ENCODE results near the gene RAP1GDS1. TPM values are rescaled to one million over a fixed set of nuclear protein-coding genes. Genes with fewer than 3 reads are reported as not detected.
"Not testable (repeated sequence)": the region's sequence is repeated elsewhere in the genome, so short reads cannot be mapped to it uniquely, and the experiment has no call there.

RAP1GDS1 gene
- total RNA-seq, 1 experiment from 2014 or later = 31.1 TPM

DNA sequence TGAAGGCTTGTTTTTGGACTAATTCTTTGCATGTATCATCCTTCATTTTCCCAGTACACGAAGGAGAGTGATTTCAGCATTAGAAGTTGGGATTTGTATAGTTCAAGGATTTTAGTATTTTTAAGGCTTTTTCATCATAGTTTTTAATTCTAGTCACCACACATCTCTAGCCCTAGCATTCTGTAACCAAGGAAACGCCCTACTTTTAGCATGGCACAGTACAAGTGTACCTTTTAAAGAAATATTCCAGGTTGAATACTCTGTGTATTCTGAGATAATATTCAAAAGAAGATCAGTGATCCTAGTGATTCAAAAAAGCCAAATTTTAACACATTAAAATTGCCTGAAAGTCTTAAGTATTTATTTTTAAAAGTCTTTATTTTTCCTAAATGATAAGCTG lies 150.5 kb downstream of the RAP1GDS1 start:
- no peak overlapping the region for H3K9ac ChIP-seq (ENCODE audit: low read length)
- no peaks in the 10 kb centered on the region for H4K20me1 ChIP-seq (ENCODE audit: low read length)
- no peaks in the 10 kb centered on the region for H3K4me1 ChIP-seq (ENCODE audit: insufficient read depth, low read length)
- DNase-seq (no peak), ATAC-seq (no peak)
- H3K4me2 ChIP-seq (ENCODE audit: low read length) = no peak overlapping the region
- no peaks in the 10 kb centered on the region for H3K9me3 ChIP-seq (ENCODE audit: low read length)
- no peaks in the 10 kb centered on the region for H3K9me2 ChIP-seq (replicated peaks; ENCODE audit: low read length)
- TF ChIP-seq EZH2phosphoT487 (IDR thresholded peaks at IDR 0.05; ENCODE audit: borderline replicate concordance, low read length) (no peak), EZH2 (IDR thresholded peaks at IDR 0.05; ENCODE audit: low read length, unreplicated experiment) (no peak)
- TF ChIP-seq, protein P1, sequence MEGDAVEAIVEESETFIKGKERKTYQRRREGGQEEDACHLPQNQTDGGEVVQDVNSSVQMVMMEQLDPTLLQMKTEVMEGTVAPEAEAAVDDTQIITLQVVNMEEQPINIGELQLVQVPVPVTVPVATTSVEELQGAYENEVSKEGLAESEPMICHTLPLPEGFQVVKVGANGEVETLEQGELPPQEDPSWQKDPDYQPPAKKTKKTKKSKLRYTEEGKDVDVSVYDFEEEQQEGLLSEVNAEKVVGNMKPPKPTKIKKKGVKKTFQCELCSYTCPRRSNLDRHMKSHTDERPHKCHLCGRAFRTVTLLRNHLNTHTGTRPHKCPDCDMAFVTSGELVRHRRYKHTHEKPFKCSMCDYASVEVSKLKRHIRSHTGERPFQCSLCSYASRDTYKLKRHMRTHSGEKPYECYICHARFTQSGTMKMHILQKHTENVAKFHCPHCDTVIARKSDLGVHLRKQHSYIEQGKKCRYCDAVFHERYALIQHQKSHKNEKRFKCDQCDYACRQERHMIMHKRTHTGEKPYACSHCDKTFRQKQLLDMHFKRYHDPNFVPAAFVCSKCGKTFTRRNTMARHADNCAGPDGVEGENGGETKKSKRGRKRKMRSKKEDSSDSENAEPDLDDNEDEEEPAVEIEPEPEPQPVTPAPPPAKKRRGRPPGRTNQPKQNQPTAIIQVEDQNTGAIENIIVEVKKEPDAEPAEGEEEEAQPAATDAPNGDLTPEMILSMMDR (conservative IDR thresholded peaks at IDR 0.05; ENCODE audit: low read depth, low read length) = no peak
- no peaks in the 10 kb centered on the region for H3K79me2 ChIP-seq (ENCODE audit: low read length)
- no peak overlapping the region for H3K4me3 ChIP-seq (ENCODE audit: low read length)
- no peaks in the 10 kb centered on the region for H3F3A ChIP-seq (ENCODE audit: low read length, unreplicated experiment)
- H3K36me3 ChIP-seq (ENCODE audit: low read depth, low read length) = peaks cover 8% of the 10 kb centered on the region; the same call in 1 of the 2 replicates
- ChIA-PET POLR2A (ENCODE audit: unreplicated experiment) (no interaction called here), CTCF (no interaction called here)
- BruUV-seq (replicated peaks) = no TSS peak
- H2AFZ ChIP-seq (ENCODE audit: low read length) = no peak overlapping the region
- intact Hi-C loops (cut with micrococcal nuclease) = no loop called here
- H3K27ac ChIP-seq (ENCODE audit: low read length) = no peak overlapping the region
- no peaks in the 10 kb centered on the region for H3K27me3 ChIP-seq (ENCODE audit: low read length)

DNA sequence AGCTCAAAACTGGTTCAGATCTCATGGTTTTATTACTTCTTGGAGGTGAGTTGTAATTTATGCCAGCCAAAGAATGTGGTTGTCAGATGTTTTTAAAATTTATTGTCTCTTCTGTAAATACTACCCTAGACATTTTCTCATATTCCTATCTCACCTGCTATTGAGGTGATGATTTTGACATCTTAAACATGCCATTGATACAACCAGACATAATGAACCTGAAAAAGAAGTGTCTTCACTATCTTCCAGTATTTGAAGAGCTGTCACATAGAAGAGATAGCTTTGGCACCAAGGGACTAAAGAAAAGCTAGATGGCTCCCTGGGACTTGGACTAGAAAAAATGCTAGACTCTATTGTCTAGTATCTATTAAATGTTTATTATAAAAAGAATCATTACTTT lies 155.7 kb downstream of the RAP1GDS1 start:
- H3K9ac ChIP-seq (ENCODE audit: low read length) = no peak overlapping the region
- no peaks in the 10 kb centered on the region for H4K20me1 ChIP-seq (ENCODE audit: low read length)
- no peaks in the 10 kb centered on the region for H3K4me1 ChIP-seq (ENCODE audit: insufficient read depth, low read length)
- no peaks in the 10 kb centered on the region for H3K27me3 ChIP-seq (ENCODE audit: low read length)
- DNase-seq (no peak), ATAC-seq (no peak)
- H2AFZ ChIP-seq (ENCODE audit: low read length) = no peak overlapping the region
- H3K4me3 ChIP-seq (ENCODE audit: low read length) = no peak overlapping the region
- TF ChIP-seq, protein P1 (conservative IDR thresholded peaks at IDR 0.05; ENCODE audit: low read depth, low read length) = no peak
- TF ChIP-seq EZH2 (IDR thresholded peaks at IDR 0.05; ENCODE audit: low read length, unreplicated experiment) (no peak), EZH2phosphoT487 (IDR thresholded peaks at IDR 0.05; ENCODE audit: borderline replicate concordance, low read length) (no peak)
- H3K4me2 ChIP-seq (ENCODE audit: low read length) = no peak overlapping the region
- no peaks in the 10 kb centered on the region for H3K9me2 ChIP-seq (replicated peaks; ENCODE audit: low read length)
- CTCF ChIA-PET = no interaction called here
- POLR2A ChIA-PET (ENCODE audit: unreplicated experiment) = no interaction called here
- intact Hi-C loops (cut with micrococcal nuclease) = no loop called here
- H3K79me2 ChIP-seq (ENCODE audit: low read length) = no peaks in the 10 kb centered on the region
- no peak overlapping the region for H3K27ac ChIP-seq (ENCODE audit: low read length)
- peaks cover 6% of the 10 kb centered on the region; the same call in 1 of the 2 replicates for H3K36me3 ChIP-seq (ENCODE audit: low read depth, low read length)
- H3K9me3 ChIP-seq (ENCODE audit: low read length) = no peaks in the 10 kb centered on the region
- no TSS peak for BruUV-seq (replicated peaks)
- H3F3A ChIP-seq (ENCODE audit: low read length, unreplicated experiment) = no peaks in the 10 kb centered on the region

DNA sequence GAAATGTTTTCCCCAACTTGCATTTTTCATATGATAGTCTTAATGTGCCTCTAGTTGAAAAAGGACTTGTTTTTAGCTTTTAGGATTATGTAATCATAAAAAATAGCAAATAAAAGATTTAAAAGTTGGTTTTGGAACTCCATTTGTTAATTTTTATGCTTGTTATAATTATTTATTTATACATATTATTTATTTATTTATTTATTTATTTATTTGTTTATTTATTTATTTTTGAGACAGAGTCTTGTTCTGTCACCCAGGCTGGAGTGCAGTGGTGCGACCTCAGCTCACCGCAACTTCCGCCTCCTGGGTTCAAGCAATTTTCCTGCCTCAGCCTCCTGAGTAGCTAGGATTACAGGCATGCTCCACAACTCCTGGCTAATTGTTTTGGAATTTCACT lies 159.0 kb downstream of the RAP1GDS1 start:
- H3K4me1 ChIP-seq (ENCODE audit: insufficient read depth, low read length); H3F3A ChIP-seq (ENCODE audit: low read length, unreplicated experiment); H3K4me3 ChIP-seq (ENCODE audit: low read length); H3K9me2 ChIP-seq (replicated peaks; ENCODE audit: low read length); H3K4me2 ChIP-seq (ENCODE audit: low read length); H3K9ac ChIP-seq (ENCODE audit: low read length); H4K20me1 ChIP-seq (ENCODE audit: low read length); CTCF ChIA-PET; H3K79me2 ChIP-seq (ENCODE audit: low read length); ATAC-seq; H3K9me3 ChIP-seq (ENCODE audit: low read length); H3K27me3 ChIP-seq (ENCODE audit: low read length); POLR2A ChIA-PET (ENCODE audit: unreplicated experiment); BruUV-seq (replicated peaks); intact Hi-C loops (cut with micrococcal nuclease); H3K36me3 ChIP-seq (ENCODE audit: low read depth, low read length); DNase-seq; H3K27ac ChIP-seq (ENCODE audit: low read length); H2AFZ ChIP-seq (ENCODE audit: low read length): not testable (repeated sequence)
